LNCaP clone FGC (cell line): ENCODE data around the gene HPGDS.
A peak's percentile ranks its signal among the peaks of the same experiment; 100 is the strongest.
"Not testable (repeated sequence)": the region's sequence is repeated elsewhere in the genome, so short reads cannot be mapped to it uniquely, and the experiment has no call there.

ENCODE experiments used
- DNase-seq: peaks from one replicate; pipeline ENCODE4 v3.0.0-alpha.2; 2011; ENCODE audit warnings: low read depth
- H3K4me3 ChIP-seq: 2 replicates; pipeline ENCODE4 v1.5.1; 2011; ENCODE audit warnings: mild to moderate bottlenecking, low read depth, low read length, control low read depth
- CTCF ChIP-seq: IDR thresholded peaks from 2 replicates; pipeline ENCODE4 v1.5.1; 2012; ENCODE audit warnings: mild to moderate bottlenecking; ENCODE audit not compliant: control insufficient read depth, insufficient read depth; ENCODE audit errors: extremely low read depth

The HPGDS gene

GRCh38 chr4:94341481-94342370 is 910 bp downstream of the HPGDS start:
- no peak for DNase-seq
- TF ChIP-seq CTCF = no peak
- no peak overlapping the region for H3K4me3 ChIP-seq

- DNase-seq = no peak
- no peak for TF ChIP-seq CTCF
Measured at GRCh38 chr4:94339779-94340178, 2.9 kb downstream of the HPGDS start.

GRCh38 chr4:94338681-94339351 is 3.8 kb downstream of the HPGDS start:
- no peak overlapping the region for H3K4me3 ChIP-seq
- no peak for TF ChIP-seq CTCF
- peak; percentile 97 for DNase-seq

More at GRCh38 chr4:94339779-94340178, 2.9 kb downstream of the HPGDS start:
- no peak overlapping the region for H3K4me3 ChIP-seq

GRCh38 chr4:94336791-94337190 is 5.8 kb downstream of the HPGDS start:
- not testable (repeated sequence) for DNase-seq, H3K4me3 ChIP-seq

- no peak for TF ChIP-seq CTCF
- no peak for DNase-seq
- H3K4me3 ChIP-seq = no peak overlapping the region
Measured at GRCh38 chr4:94336303-94336702, 6.3 kb downstream of the HPGDS start.

- no peak for TF ChIP-seq CTCF
- no peak overlapping the region for H3K4me3 ChIP-seq
- DNase-seq = peak; percentile 95
Measured at GRCh38 chr4:94334962-94335361, 7.7 kb downstream of the HPGDS start.

GRCh38 chr4:94334476-94334875 is 8.2 kb downstream of the HPGDS start:
- DNase-seq = no peak
- no peak overlapping the region for H3K4me3 ChIP-seq
- no peak for TF ChIP-seq CTCF
